Cardiac ventricle fibroblast (primary cell): ENCODE data around the gene RUNX2. TPM values are rescaled to one million over a fixed set of nuclear protein-coding genes. Genes with fewer than 3 reads are reported as not detected.

Experiments used
- total RNA-seq: library from RNA; depleted of rRNA; stranded (reverse); fragments of >200 nt; gene quantifications from 2 replicates; pipeline ENCODE4 v1.2.3, GENCODE V29; 2015

The RUNX2 gene
- total RNA-seq, result 4.4 and 6.4 TPM in 2 replicates

DNA sequence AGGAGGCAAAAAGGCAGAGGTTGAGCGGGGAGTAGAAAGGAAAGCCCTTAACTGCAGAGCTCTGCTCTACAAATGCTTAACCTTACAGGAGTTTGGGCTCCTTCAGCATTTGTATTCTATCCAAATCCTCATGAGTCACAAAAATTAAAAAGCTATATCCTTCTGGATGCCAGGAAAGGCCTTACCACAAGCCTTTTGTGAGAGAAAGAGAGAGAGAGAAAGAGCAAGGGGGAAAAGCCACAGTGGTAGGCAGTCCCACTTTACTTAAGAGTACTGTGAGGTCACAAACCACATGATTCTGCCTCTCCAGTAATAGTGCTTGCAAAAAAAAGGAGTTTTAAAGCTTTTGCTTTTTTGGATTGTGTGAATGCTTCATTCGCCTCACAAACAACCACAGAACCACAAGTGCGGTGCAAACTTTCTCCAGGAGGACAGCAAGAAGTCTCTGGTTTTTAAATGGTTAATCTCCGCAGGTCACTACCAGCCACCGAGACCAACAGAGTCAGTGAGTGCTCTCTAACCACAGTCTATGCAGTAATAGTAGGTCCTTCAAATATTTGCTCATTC, at the start of gene RUNX2:
Gene RUNX2, plus strand, starts transcription at position 375 of the 567 bp plus-strand sequence. CDS start 397 bp downstream, outside the sequence.

DNA sequence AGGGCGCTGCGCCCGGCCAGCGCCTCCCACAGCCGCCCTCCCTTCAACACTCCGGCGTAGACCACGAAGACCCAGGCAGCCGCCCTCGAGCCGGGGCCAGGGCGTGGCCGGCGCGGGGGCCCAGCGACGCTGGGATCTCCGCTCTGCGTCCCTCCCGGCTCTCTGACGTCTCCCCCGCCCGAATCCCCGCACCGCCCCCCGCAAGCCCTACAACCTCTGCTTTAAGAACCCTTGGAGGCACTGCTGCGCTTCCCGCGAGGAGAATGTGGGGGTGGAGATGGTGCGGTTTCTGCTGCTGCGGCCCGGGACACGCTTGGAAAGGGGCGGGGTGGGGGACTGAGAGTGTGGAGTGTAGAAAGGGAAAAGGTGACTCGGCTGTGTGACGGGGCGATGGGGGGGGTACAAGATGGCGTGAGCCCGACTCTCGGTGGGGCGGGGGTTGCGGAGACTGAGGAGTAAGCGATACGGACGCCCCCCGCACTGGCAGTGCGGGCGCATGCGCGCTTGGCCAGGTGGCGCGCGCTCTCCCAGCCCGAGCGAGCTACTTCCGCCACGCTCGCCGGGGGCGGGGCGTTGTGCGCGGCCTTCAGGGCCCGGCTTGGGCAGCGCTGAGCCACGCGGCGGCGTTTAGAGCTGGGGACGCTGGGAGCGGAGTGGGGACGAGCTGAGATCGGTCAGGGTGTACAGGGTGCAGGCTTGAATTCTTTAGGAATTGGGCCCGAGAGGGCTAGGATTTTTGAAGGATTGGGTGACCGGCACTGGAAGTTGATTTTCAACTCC, 49.6 kb downstream of the RUNX2 start, which contains the start of gene SUPT3H:
Gene SUPT3H, minus strand, starts transcription at position 381 of the 780 bp plus-strand sequence.

Other genes starting within 250 kb of the RUNX2 start
- gene SUPT3H, start 49.6 kb downstream of the RUNX2 start, total RNA-seq, result 2.0 and 6.8 TPM in 2 replicates